SU-DHL-6 (cell line): ENCODE data around the gene TMEM198.

Experiments
- CTCF ChIP-seq: fragments of 200-600 bp; sonication (generic); IDR thresholded peaks from one replicate; pipeline ENCODE4 v1.5.1; 2017; ENCODE audit warnings: antibody characterized with exemption, mild to moderate bottlenecking, low read length, moderate library complexity; ENCODE audit not compliant: insufficient read depth, poor library complexity, severe bottlenecking
- EZH2phosphoT487 ChIP-seq: fragments of 200-600 bp; sonication (generic), shearing (Covaris generic); conservative IDR thresholded peaks from 2 replicates; pipeline ENCODE4 v1.6.1; 2018; ENCODE audit warnings: mild to moderate bottlenecking, antibody characterized with exemption, low read length, moderate library complexity, mixed read lengths

- no peak for TF ChIP-seq CTCF
- TF ChIP-seq EZH2phosphoT487, result no peak
Measured at GRCh38 chr2:219536425-219536824, 7.4 kb upstream of the TMEM198 start.
